Activated CD4-positive, alpha-beta T cell treated with anti-CD3 and anti-CD28 coated beads for 1 hour (primary cell): Measurements from ENCODE around the gene FDX1.

Experiments used
- DNase-seq: peaks from one replicate; pipeline ENCODE4 v3.0.0-alpha.2; 2020

The FDX1 gene

DNA sequence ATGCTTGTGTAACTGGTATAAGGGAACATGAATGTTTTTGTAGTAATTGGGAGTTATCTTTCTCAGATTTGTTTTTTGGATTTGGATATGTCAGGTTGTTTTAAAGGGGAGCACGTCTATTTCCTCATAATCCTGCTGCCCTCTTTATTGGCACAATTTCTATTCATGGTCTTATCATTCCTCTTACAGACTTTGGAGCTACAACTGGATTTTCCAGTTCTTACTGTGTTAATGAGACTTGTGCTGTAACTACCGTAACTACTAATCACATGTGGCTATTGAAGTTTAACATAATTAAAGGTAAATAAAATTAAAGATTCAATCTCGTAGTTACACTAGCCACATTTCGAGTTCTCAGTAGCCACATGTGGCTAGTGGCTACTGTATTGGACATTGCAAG is 1.9 kb downstream of the FDX1 start:
- no peak for DNase-seq

GRCh38 chr11:110432713-110433392 is 3.1 kb downstream of the FDX1 start:
- DNase-seq, result no peak

- no peak for DNase-seq
Measured at GRCh38 chr11:110433393-110434333, 3.9 kb downstream of the FDX1 start.

DNA sequence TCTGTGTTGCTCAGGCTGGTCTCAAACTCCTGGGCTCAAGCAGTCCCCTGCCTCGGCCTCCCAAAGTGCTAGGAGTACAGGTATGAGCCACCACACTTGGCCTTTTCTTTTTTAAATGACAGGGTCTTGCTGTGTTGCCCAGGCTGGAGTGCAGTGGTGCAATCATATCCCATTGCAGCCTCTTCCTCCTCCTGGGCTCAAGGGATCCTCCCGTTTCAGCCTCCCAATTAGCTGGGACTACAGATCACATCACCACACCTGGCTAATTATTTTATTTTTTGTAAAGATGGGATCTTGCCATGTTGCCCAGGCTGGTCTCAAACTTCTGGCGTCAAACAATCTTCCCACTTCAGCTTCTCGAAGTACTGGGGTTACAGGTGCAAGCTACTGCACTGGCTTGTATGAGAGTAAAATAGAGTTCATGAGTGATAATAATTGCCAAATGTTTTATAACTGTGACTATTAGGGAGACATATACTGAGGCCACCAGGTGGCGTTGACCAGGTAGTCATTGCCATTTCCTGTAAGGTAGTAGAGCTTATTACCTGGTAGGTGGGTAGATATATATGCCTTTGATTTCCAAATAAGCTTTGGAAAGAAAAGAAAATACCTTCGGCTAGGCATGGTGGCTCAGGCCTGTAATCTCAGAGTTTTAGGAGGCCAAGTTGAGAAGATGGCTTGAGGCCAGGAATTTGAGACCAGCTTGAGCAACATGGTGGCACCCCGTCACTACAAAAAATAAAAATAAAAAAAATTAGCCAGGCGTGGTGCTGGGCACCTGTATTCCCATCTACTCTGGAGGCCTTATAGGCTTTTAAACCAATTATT is 5.4 kb downstream of the FDX1 start:
- no peak for DNase-seq

- no peak for DNase-seq
Measured at GRCh38 chr11:110435780-110436717, 6.3 kb downstream of the FDX1 start.

DNA sequence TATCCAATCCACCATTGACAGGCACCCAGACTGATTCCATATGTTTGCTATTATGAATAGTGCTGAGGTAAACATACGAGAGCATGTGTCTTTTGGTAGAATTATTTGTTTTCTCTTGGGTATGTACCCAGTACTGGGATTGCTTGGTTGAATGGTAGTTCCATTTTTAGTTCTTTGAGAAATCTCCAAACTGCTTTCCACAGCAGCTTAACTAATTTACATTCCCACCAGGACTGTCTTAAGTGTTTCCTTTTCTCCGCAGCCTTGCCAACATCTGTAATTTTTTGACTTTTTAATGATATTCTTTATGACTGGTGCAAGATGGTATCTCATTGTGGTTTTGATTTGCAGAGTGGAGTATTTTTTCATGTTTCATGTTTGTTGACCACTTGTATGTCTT is 8.3 kb downstream of the FDX1 start:
- no peak for DNase-seq

GRCh38 chr11:110445437-110445836 is 15.7 kb downstream of the FDX1 start:
- DNase-seq, result no peak

GRCh38 chr11:110446061-110446460 is 16.3 kb downstream of the FDX1 start:
- DNase-seq, result no peak

GRCh38 chr11:110446594-110446993 is 16.8 kb downstream of the FDX1 start:
- DNase-seq, result no peak

GRCh38 chr11:110447343-110447742 is 17.6 kb downstream of the FDX1 start:
- no peak for DNase-seq

GRCh38 chr11:110447897-110448745 is 18.4 kb downstream of the FDX1 start:
- no peak for DNase-seq

DNA sequence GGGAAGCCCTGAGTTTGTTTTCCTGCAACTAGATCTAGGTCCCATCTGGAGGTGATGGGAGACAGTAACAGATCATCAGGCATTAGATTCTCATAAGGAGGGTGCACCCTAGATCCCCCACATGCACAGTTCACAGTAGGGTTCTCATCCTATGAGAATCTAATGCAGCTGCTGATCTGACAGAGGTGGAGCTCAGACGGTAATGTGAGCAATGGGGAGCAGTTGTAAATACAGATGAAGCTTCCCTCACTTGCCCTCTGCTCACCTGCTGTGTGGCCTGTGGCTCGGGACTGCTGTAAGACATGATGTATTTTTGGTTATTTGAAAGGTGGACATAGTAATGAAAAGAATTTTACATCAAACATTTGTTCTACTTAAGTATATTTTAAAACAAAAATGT is 20.5 kb downstream of the FDX1 start:
- DNase-seq, result no peak

GRCh38 chr11:110452720-110453119 is 23.0 kb downstream of the FDX1 start:
- DNase-seq, result no peak

- DNase-seq, result no peak
Measured at GRCh38 chr11:110453684-110454354, 24.1 kb downstream of the FDX1 start.

GRCh38 chr11:110454609-110455008 is 24.9 kb downstream of the FDX1 start:
- no peak for DNase-seq

DNA sequence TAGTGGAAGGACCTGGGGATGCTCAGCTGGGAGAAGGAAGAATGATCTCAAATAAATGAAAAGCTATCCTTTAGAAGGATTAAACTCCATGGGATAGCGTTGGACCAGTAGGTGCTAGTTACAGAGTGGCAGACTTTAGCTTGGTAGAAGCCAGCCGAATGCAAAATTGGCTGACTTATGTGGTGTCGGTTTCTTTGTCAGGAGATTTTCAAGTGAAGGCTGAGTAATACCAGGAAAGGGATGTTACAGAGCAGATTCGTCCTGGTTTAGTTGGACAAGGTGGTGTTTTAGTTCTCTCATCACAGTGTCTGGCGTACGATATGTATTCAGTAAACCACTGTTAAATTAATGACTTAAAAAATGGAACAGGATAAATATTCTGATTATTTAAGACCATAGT is 26.0 kb downstream of the FDX1 start:
- no peak for DNase-seq

GRCh38 chr11:110463153-110463552 is 33.4 kb downstream of the FDX1 start:
- no peak for DNase-seq

DNA sequence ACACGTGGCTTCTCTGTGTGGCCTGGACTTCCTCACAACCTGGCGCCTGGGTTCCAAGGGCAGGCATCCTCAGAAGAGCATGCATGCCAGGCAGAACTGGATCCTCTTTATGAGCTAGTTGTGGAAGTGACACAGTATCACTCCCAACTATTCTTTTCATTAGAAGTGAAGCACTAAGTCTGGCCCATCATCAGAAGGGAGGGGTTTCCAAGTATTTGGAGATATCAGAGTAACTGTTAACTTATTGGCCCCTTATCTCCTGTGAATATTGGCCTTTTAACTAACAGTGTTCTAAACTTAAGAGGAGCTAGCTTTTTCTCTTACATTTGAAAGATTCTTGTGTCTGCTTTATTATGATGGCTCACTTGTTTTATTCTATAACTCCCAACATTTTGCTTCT is 35.5 kb downstream of the FDX1 start:
- no peak for DNase-seq

- DNase-seq, result no peak
Measured at GRCh38 chr11:110467556-110467955, 37.8 kb downstream of the FDX1 start.

GRCh38 chr11:110468121-110468520 is 38.4 kb downstream of the FDX1 start:
- DNase-seq, result no peak

- DNase-seq, result no peak
Measured at GRCh38 chr11:110469127-110469526, 39.4 kb downstream of the FDX1 start.
